AG08396 (cell line): ENCODE measurements around the gene CXorf51B.
"Not testable (repeated sequence)": the region's sequence is repeated elsewhere in the genome, so short reads cannot be mapped to it uniquely, and the experiment has no call there.

ENCODE experiments used
- DNase-seq: peaks from one replicate; pipeline ENCODE4 v3.0.0; 2012; ENCODE audit warnings: low spot score, mixed read lengths

CXorf51B gene

DNA sequence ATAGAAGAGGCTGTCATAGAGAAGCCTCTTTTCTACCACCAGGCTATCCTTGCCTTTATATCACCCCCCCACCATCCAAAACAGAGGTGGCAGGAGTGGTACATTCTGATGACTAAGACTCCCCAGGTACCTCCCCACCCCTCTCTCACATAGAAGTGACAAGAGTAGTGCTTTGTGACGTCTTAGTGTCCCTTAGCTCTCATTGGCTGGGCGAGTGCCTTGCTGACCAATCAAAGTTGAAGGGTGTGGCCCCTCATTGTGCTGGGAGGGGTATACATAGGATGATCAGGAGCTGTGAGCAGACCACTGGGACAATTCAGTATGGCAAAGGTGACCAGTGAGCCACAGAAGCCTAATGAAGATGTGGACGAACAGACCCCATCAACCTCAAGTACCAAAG is at the start of gene CXorf51B:
CXorf51B (plus strand) TSS at position 301 of the 400 bp plus-strand sequence; CDS start at position 322, 21 bp downstream.
- DNase-seq, result not testable (repeated sequence)

GRCh38 chrX:146814644-146815043 is 5.1 kb downstream of the CXorf51B start, which contains the start of gene CXorf51A:
TSS of gene CXorf51A (minus strand) at chrX:146814744. CDS start at chrX:146814723, 21 bp downstream.
- not testable (repeated sequence) for DNase-seq

- no peak for DNase-seq
These were observed 22.4 kb downstream of the CXorf51B start for GRCh38 chrX:146831994-146832393.

DNA sequence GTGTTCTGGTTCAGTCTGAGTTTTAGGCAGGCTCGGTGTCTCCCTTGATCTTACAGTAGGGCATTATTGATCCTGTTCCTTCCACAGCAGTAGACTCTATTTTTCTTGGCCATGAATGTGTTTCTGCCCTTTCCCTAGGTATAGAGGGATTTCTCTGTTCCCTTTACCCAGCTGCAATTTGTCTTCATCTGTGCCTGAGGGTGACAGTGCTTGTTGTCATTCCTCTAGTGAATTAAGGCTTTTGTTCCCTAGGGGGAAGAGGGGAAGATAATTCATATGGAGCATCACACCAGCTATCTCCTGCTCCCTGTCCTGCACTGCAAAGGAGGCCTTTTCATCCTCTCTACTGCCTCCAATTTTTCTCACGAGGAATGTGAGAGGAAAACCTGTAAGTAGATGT is 44.7 kb downstream of the CXorf51B start:
- DNase-seq, result no peak
